ENCODE measurements around the gene NUAK2. TPM values are rescaled to one million over a fixed set of nuclear protein-coding genes. Genes with fewer than 3 reads are reported as not detected.

The NUAK2 gene
- total RNA-seq, 1 donor from 2014 or later, result 49.6 TPM

DNA sequence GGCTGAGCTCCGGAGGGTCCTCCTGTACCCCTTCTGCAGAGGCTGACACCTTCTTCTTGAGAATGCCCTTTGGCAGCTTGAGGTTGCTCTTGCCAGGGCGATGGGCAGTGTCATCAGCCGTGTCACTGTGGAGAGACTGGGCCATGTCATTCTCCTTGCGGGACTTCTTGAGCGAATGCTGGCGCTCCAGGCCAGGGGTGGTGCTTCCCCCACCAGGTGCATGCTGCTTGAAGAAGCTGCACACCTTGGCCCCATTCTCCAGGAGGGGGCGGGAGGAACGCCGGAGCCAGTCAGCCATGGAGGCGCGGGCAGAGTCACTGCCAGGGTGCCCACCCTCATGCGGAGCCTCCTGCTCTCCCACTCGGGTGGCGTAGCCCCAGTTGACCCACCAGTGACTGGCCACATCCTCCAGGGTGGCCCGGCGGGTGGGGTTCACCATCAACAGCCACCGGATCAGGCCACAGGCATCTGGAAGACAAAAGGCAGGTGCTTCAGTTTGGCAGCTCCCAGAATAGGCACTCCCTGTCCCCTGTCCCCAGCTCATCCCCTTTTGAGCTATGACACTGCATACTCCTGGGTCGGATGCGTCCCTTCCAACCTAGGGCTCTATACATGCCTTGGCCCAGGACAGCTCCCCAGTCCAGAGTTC lies 17.4 kb downstream of the NUAK2 start:
- Histone ChIP-seq H3K4me3 (no peak overlapping the region), H3K4me1 (peaks cover 5% of the 10 kb centered on the region), H3K36me3 (peaks cover 0 to 32% of the 10 kb centered on the region in 2 donors), H3K9me3 (no peaks in the 10 kb centered on the region), H3K27me3 (no peaks in the 10 kb centered on the region), H3K27ac (no peak overlapping the region)
- TF ChIP-seq POLR2AphosphoS5 (IDR thresholded peaks at IDR 0.05; ENCODE audit: insufficient read depth in 1 of 2, low read depth in 1 of 2) (no peak), POLR2A (IDR thresholded peaks at IDR 0.05) (no peak)
- TF ChIP-seq, protein P1, sequence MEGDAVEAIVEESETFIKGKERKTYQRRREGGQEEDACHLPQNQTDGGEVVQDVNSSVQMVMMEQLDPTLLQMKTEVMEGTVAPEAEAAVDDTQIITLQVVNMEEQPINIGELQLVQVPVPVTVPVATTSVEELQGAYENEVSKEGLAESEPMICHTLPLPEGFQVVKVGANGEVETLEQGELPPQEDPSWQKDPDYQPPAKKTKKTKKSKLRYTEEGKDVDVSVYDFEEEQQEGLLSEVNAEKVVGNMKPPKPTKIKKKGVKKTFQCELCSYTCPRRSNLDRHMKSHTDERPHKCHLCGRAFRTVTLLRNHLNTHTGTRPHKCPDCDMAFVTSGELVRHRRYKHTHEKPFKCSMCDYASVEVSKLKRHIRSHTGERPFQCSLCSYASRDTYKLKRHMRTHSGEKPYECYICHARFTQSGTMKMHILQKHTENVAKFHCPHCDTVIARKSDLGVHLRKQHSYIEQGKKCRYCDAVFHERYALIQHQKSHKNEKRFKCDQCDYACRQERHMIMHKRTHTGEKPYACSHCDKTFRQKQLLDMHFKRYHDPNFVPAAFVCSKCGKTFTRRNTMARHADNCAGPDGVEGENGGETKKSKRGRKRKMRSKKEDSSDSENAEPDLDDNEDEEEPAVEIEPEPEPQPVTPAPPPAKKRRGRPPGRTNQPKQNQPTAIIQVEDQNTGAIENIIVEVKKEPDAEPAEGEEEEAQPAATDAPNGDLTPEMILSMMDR (IDR thresholded peaks at IDR 0.05), result no peak
- intact Hi-C loops (cut with DNase I), result no loop called here
- DNase-seq (ENCODE audit: extremely low spot score in 2 of 2), result no peak

DNA sequence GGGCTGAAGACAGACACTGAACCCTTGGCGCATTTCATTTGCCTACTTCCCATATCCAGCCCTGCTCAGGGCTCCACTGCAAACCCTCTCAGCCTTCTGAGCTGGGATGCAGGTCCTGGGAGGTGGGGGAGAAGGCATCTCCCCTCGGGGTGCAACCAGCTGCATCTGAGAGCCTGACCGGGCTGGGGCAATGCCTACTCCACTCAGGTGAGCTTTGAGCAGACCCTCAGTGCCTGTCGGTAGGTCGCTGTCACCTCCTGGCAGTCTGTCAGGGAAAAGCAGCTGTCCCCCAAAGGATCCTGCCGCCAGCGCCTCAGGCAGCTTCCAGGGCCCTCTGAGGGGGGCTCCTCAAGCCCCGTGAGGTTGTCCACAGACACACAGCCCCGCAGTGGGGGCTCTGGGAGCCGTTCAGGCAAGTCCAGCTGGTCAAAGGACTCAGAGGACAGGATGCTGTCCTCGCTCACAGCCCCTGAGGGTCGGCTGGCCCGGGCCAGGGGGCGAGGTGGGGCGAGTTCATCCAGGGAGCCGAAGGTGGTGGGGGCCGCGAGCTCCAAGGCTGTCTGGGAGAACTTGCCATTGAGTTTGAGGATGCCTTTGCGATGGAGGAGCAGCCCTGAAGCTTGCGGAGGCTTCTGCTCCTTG lies 18.2 kb downstream of the NUAK2 start:
- intact Hi-C loops (cut with DNase I), result no loop called here
- peaks cover 0 to 32% of the 10 kb centered on the region in 2 donors for H3K36me3 ChIP-seq
- no peaks in the 10 kb centered on the region for H3K27me3 ChIP-seq
- no peak overlapping the region for H3K4me3 ChIP-seq
- no peak overlapping the region for H3K27ac ChIP-seq
- no peaks in the 10 kb centered on the region for H3K9me3 ChIP-seq
- no peak for TF ChIP-seq POLR2AphosphoS5 (IDR thresholded peaks at IDR 0.05; ENCODE audit: insufficient read depth in 1 of 2, low read depth in 1 of 2)
- TF ChIP-seq, protein P1 (IDR thresholded peaks at IDR 0.05), result no peak
- TF ChIP-seq POLR2A (IDR thresholded peaks at IDR 0.05), result no peak
- H3K4me1 ChIP-seq, result peaks cover 5% of the 10 kb centered on the region
- no peak for DNase-seq (ENCODE audit: extremely low spot score in 2 of 2)

DNA sequence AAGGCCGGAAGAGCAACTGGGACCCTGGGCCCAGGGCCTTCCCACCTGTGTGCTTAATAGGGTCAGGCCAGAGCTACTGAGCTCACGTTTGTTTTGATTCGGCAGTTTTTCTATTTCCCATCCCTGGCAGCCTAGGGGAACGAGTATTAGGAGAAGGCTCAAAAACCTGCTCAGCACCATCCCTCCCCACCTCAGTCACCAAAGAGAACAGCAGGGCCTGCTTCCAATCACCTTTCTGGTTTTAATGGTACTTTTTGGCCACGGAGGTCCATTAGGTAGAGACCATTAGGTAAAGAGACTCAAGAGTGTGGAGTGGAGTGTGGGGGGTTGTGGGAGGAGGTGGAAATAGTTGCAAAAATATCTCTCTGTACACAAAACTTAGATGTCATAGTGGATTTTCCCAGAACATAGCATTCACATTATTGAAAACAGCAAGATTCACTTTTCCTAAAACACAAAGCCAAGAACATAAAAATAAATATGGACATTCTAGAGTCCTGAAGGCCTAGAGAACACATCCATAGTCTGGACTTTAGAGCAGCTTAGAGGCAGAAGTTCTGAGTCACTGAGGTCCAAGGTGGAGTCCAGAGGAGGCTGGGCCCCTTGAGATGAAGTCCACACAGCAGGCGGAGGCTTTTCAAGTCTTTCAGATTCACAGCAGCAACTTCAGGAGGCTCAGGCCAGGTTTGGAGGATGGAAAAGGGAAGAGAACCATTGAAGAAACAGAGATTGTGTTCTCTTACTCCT lies 19.5 kb downstream of the NUAK2 start:
- Histone ChIP-seq H3K4me3 (no peak overlapping the region), H3K9me3 (no peaks in the 10 kb centered on the region), H3K36me3 (peaks cover 0 to 21% of the 10 kb centered on the region in 2 donors), H3K4me1 (peaks cover 5% of the 10 kb centered on the region), H3K27ac (no peak overlapping the region), H3K27me3 (no peaks in the 10 kb centered on the region)
- DNase-seq (ENCODE audit: extremely low spot score in 2 of 2), result no peak
- intact Hi-C loops (cut with DNase I), result no loop called here
- TF ChIP-seq POLR2A (IDR thresholded peaks at IDR 0.05), result no peak
- TF ChIP-seq, protein P1 (IDR thresholded peaks at IDR 0.05), result no peak
- no peak for TF ChIP-seq POLR2AphosphoS5 (IDR thresholded peaks at IDR 0.05; ENCODE audit: insufficient read depth in 1 of 2, low read depth in 1 of 2)

DNA sequence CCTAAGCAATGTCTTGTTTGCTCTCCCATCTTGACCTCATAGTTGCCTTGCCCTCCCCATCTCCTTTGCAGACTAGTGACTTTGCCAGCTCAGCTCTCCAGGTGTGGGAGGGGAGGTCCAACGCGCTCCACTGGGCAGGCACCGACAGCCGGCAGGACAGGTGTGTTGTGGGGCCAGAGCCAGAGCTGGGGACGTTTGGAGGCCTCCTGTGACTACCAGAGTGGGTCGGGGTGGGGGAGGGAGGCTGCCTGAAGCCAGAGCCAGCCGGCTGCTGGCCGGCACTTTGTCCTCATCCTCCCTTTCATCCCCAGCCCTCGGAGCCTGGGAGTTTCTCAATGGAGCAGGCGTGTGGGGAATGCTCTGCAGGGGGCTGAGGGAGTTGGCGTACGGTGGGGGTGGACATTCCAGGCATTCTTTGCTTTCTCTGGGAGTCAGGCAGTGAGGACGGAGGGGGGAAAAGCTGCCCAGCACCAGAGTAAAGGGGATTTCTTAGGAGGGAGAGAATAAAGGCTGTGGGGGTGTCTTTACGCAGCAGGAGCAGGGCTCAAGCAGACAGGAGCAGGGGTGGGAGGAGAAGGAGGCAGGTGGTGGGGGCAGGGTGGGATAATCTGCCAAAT lies 20.2 kb downstream of the NUAK2 start:
- Histone ChIP-seq H3K27ac (no peak overlapping the region), H3K36me3 (peaks cover 0 to 19% of the 10 kb centered on the region in 2 donors), H3K4me1 (peaks cover 7% of the 10 kb centered on the region), H3K4me3 (no peak overlapping the region), H3K27me3 (no peaks in the 10 kb centered on the region), H3K9me3 (no peaks in the 10 kb centered on the region)
- TF ChIP-seq, protein P1 (IDR thresholded peaks at IDR 0.05), result no peak
- no peak for TF ChIP-seq POLR2A (IDR thresholded peaks at IDR 0.05)
- no peak for TF ChIP-seq POLR2AphosphoS5 (IDR thresholded peaks at IDR 0.05; ENCODE audit: insufficient read depth in 1 of 2, low read depth in 1 of 2)
- intact Hi-C loops (cut with DNase I), result no loop called here
- DNase-seq (ENCODE audit: extremely low spot score in 2 of 2), result no peak
